Keratinocyte (primary cell): Measurements from ENCODE around the gene PSRC1. TPM values are rescaled to one million over a fixed set of nuclear protein-coding genes. Genes with fewer than 3 reads are reported as not detected.

Source experiments
- DNase-seq: peaks from one replicate; pipeline ENCODE4 v3.0.0-alpha.2; 2011; ENCODE audit warnings: low read depth, missing footprints, low spot score
- FAIRE-seq: peaks from 2 replicates; lab custom pipeline; 2011; peaks lifted over from hg19 to GRCh38; lab: Jason Lieb, UNC
- H2AFZ ChIP-seq: 2 replicates; pipeline ENCODE4 v1.6.0; 2012; ENCODE audit warnings: low read length, control low read depth, inconsistent platforms; ENCODE audit not compliant: control insufficient read depth
- H3K27ac ChIP-seq: 2 replicates; pipeline ENCODE4 v1.5.1; 2011; ENCODE audit warnings: low read length; ENCODE audit not compliant: control insufficient read depth, insufficient read depth
- H3K27me3 ChIP-seq: 3 replicates; pipeline ENCODE4 v1.6.0; 2011; ENCODE audit warnings: low read length; ENCODE audit not compliant: control insufficient read depth, insufficient read depth; ENCODE audit errors: extremely low read depth
- H3K36me3 ChIP-seq, 2 experiments: 2 replicates in 1 of 2; 3 replicates in 1 of 2; pipeline ENCODE4 v1.5.1; 2011; ENCODE audit warnings: low read length in 2 of 2, mild to moderate bottlenecking in 1 of 2; ENCODE audit not compliant: control insufficient read depth in 2 of 2, insufficient read depth in 2 of 2; ENCODE audit errors: extremely low read depth in 1 of 2
- H3K4me1 ChIP-seq: 3 replicates; pipeline ENCODE4 v1.5.1; 2011; ENCODE audit warnings: low read length; ENCODE audit not compliant: control insufficient read depth, insufficient read depth; ENCODE audit errors: extremely low read depth
- H3K4me2 ChIP-seq: 3 replicates; pipeline ENCODE4 v1.6.0; 2011; ENCODE audit warnings: low read depth, low read length; ENCODE audit not compliant: control insufficient read depth, insufficient read depth; ENCODE audit errors: extremely low read depth
- H3K4me3 ChIP-seq, 3 experiments: fragments of 200-600 bp in 1 of 3; sonication (generic) in 1 of 3; 2 replicates in 2 of 3; 3 replicates in 1 of 3; pipeline ENCODE4 v1.5.1; 2011 to 2016; ENCODE audit warnings: low read length in 3 of 3, mild to moderate bottlenecking in 3 of 3, control low read depth in 2 of 3, inconsistent platforms in 1 of 3, low read depth in 1 of 3, mixed read lengths in 1 of 3, mixed run types in 1 of 3, moderate library complexity in 1 of 3; ENCODE audit not compliant: control insufficient read depth in 2 of 3, insufficient read depth in 2 of 3; ENCODE audit errors: extremely low read depth in 1 of 3
- H3K79me2 ChIP-seq: 2 replicates; pipeline ENCODE4 v1.6.0; 2012; ENCODE audit warnings: low read length; ENCODE audit not compliant: control insufficient read depth, insufficient read depth
- H3K9ac ChIP-seq: 3 replicates; pipeline ENCODE4 v1.6.0; 2011; ENCODE audit warnings: low read length; ENCODE audit not compliant: control insufficient read depth, insufficient read depth; ENCODE audit errors: extremely low read depth
- H3K9me1 ChIP-seq: 3 replicates; pipeline ENCODE4 v1.6.0; 2011; ENCODE audit warnings: low read length; ENCODE audit not compliant: control insufficient read depth, insufficient read depth; ENCODE audit errors: extremely low read depth
- H3K9me3 ChIP-seq: 2 replicates; pipeline ENCODE4 v1.5.1; 2012; ENCODE audit warnings: low read depth, low read length; ENCODE audit not compliant: control insufficient read depth
- H4K20me1 ChIP-seq: 3 replicates; pipeline ENCODE4 v1.6.0; 2011; ENCODE audit warnings: low read length; ENCODE audit not compliant: control insufficient read depth, insufficient read depth; ENCODE audit errors: extremely low read depth
- CTCF ChIP-seq, 3 experiments: IDR thresholded peaks in 1 of 3; conservative IDR thresholded peaks in 1 of 3; optimal IDR thresholded peaks in 1 of 3; 2 replicates in 2 of 3; 3 replicates in 1 of 3; pipeline versions ENCODE3 to v1.5.1; 2011; ENCODE audit warnings: low read length in 3 of 3, mild to moderate bottlenecking in 3 of 3, moderate library complexity in 2 of 3, control low read depth in 1 of 3, inconsistent platforms in 1 of 3; ENCODE audit not compliant: insufficient read depth in 2 of 3; ENCODE audit errors: extremely low read depth in 1 of 3
- EZH2 ChIP-seq: IDR thresholded peaks from one replicate; pipeline ENCODE4 v1.6.1; 2012; ENCODE audit warnings: inconsistent platforms, mild to moderate bottlenecking, low read length, moderate library complexity
- dilution Hi-C: fragments of 300-500 bp; cut with MboI; formaldehyde crosslinking; loops from one replicate; pipeline ENCODE4 v1.7.0; 2020; ENCODE audit warnings: low sequenced_read_pairs; ENCODE audit not compliant: extremely low pct_ligation_motif_present
- polyA plus RNA-seq, 5 experiments: library from polyadenylated mRNA; depleted of rRNA in 3 of 5; stranded (reverse) in 3 of 5; stranded (forward) in 1 of 5; unstranded in 1 of 5; fragments of >200 nt; gene quantifications; 1 replicate in 1 of 5; 2 replicates in 3 of 5; 3 replicates in 1 of 5; pipeline versions ENCODE4 v1.2.1 to v1.2.3, GENCODE V29; 2011 to 2012; ENCODE audit warnings: missing spikeins in 2 of 5, low read depth in 1 of 5, low replicate concordance in 1 of 5

The PSRC1 gene
- polyA plus RNA-seq, 1 donor (not counting 4 experiments of a cell fraction or from before 2014, with no cell fraction given): 10.2 TPM

- H4K20me1 ChIP-seq: no peaks in the 10 kb centered on the region
- peaks cover 6 to 13% of the 10 kb centered on the region in 2 experiments for H3K36me3 ChIP-seq
- no peak for FAIRE-seq
- H3K79me2 ChIP-seq: peaks cover 39% of the 10 kb centered on the region
- peak overlapping the region; percentile 76 for H3K27ac ChIP-seq
- H3K4me3 ChIP-seq: peak overlapping the region; percentile 32 to 53 (median 51)
- H2AFZ ChIP-seq: peak overlapping the region; percentile 68
- TF ChIP-seq EZH2 (no peak), CTCF (optimal IDR thresholded peaks at IDR 0.05 in 1 of 3, IDR thresholded peaks at IDR 0.05 in 1 of 3, conservative IDR thresholded peaks at IDR 0.05 in 1 of 3; ENCODE audit: extremely low read depth in 1 of 3, insufficient read depth in 2 of 3, low read length in 3 of 3) (no peak)
- H3K4me2 ChIP-seq: peak overlapping the region; percentile 86
- H3K27me3 ChIP-seq: no peaks in the 10 kb centered on the region
- H3K9ac ChIP-seq: peak overlapping the region; percentile 76
- DNase-seq: no peak
- no peaks in the 10 kb centered on the region for H3K9me3 ChIP-seq
- dilution Hi-C loops: no loop called here
- H3K4me1 ChIP-seq: peaks cover 55% of the 10 kb centered on the region
- H3K9me1 ChIP-seq: peaks cover 6% of the 10 kb centered on the region
These were observed 28.9 kb downstream of the PSRC1 start for GRCh38 chr1:109253803-109254620.

- no peaks in the 10 kb centered on the region for H3K27me3 ChIP-seq
- no peak for DNase-seq
- H4K20me1 ChIP-seq: no peaks in the 10 kb centered on the region
- peaks cover 4 to 12% of the 10 kb centered on the region in 2 experiments for H3K36me3 ChIP-seq
- dilution Hi-C loops: no loop called here
- H3K4me3 ChIP-seq: peak overlapping the region; percentile 32 to 53 (median 51)
- H3K79me2 ChIP-seq: peaks cover 39% of the 10 kb centered on the region
- no peaks in the 10 kb centered on the region for H3K9me3 ChIP-seq
- TF ChIP-seq EZH2 (no peak), CTCF (optimal IDR thresholded peaks at IDR 0.05 in 1 of 3, IDR thresholded peaks at IDR 0.05 in 1 of 3, conservative IDR thresholded peaks at IDR 0.05 in 1 of 3; ENCODE audit: extremely low read depth in 1 of 3, insufficient read depth in 2 of 3, low read length in 3 of 3) (no peak)
- peak overlapping the region; percentile 68 for H2AFZ ChIP-seq
- H3K4me2 ChIP-seq: peak overlapping the region; percentile 86
- H3K27ac ChIP-seq: peak overlapping the region; percentile 76
- peaks cover 6% of the 10 kb centered on the region for H3K9me1 ChIP-seq
- no peak for FAIRE-seq
- peak overlapping the region; percentile 76 for H3K9ac ChIP-seq
- peaks cover 57% of the 10 kb centered on the region for H3K4me1 ChIP-seq
These were observed 29.8 kb downstream of the PSRC1 start for GRCh38 chr1:109252893-109253802.
